IMR-90 (cell line): ENCODE data around the gene BAIAP2. TPM values are rescaled to one million over a fixed set of nuclear protein-coding genes. Genes with fewer than 3 reads are reported as not detected.
A peak's percentile ranks its signal among the peaks of the same experiment; 100 is the strongest.

Source experiments
- ATAC-seq: fragments of 200-7000 bp; cut with Tn5 transposase; 2 replicates; pipeline ENCODE4 v1.9.1; 2020; ENCODE audit warnings: low read depth, mild to moderate bottlenecking, moderate library complexity
- BruUV-seq: library from RNA; stranded (reverse); fragments of 400-500 nt; replicated peaks from 2 replicates; lab custom pipeline; 2021; lab: Mats Ljungman, UMichigan
- CTCF ChIA-PET: fragments of 300-600 bp; formaldehyde crosslinking; extraction: SDS; loops from one replicate; lab custom pipeline; 2021; ENCODE audit warnings: antibody characterized with exemption; lab: Yijun Ruan, JAX
- POLR2A ChIA-PET: fragments of 300-600 bp; sonication (Branson Sonifier 250); formaldehyde crosslinking; loops from one replicate; lab custom pipeline; 2022; ENCODE audit warnings: antibody characterized with exemption; ENCODE audit not compliant: unreplicated experiment; lab: Charles Lee
- DNase-seq: peaks from one replicate; pipeline ENCODE4 v3.0.0; 2013
- H2AFZ ChIP-seq: replicated peaks from 2 replicates; pipeline ENCODE3; 2013; ENCODE audit warnings: low read length, mild to moderate bottlenecking; ENCODE audit not compliant: poor library complexity
- H2AK5ac ChIP-seq: 2 replicates; pipeline ENCODE4 v1.6.1; 2013; ENCODE audit warnings: low read depth, low read length, inconsistent platforms
- H2AK9ac ChIP-seq: replicated peaks from 2 replicates; pipeline ENCODE3; 2013; ENCODE audit warnings: mild to moderate bottlenecking, low read depth, low read length, moderate library complexity; ENCODE audit not compliant: poor library complexity
- H2BK120ac ChIP-seq: 2 replicates; pipeline ENCODE4 v1.6.1; 2013; ENCODE audit warnings: low read depth, low read length, inconsistent platforms
- H2BK15ac ChIP-seq: 3 replicates; pipeline ENCODE4 v1.6.1; 2013; ENCODE audit warnings: low read depth, low read length, inconsistent platforms
- H2BK20ac ChIP-seq: 2 replicates; pipeline ENCODE4 v1.6.1; 2013; ENCODE audit warnings: low read depth, mild to moderate bottlenecking, inconsistent platforms, low read length, moderate library complexity
- H2BK5ac ChIP-seq: 2 replicates; pipeline ENCODE4 v1.6.1; 2013; ENCODE audit warnings: mild to moderate bottlenecking, low read depth, low read length, inconsistent platforms; ENCODE audit not compliant: poor library complexity, severe bottlenecking
- H3K14ac ChIP-seq: replicated peaks from 2 replicates; pipeline ENCODE4 v1.6.1; 2013; ENCODE audit warnings: low read depth, low read length, inconsistent platforms
- H3K18ac ChIP-seq: 2 replicates; pipeline ENCODE4 v1.6.1; 2013; ENCODE audit warnings: low read depth, low read length, control low read depth
- H3K23ac ChIP-seq: 2 replicates; pipeline ENCODE4 v1.6.1; 2013; ENCODE audit warnings: low read depth, low read length, inconsistent platforms
- H3K27ac ChIP-seq: 2 replicates; pipeline ENCODE4 v1.5.1; 2013; ENCODE audit warnings: mild to moderate bottlenecking, control low read depth, low read length; ENCODE audit not compliant: insufficient read depth
- H3K27me3 ChIP-seq: 2 replicates; pipeline ENCODE4 v1.6.1; 2013; ENCODE audit warnings: low read length; ENCODE audit not compliant: control insufficient read depth, insufficient read depth
- H3K36me3 ChIP-seq: 2 replicates; pipeline ENCODE4 v1.6.1; 2013; ENCODE audit warnings: low read length, mixed read lengths; ENCODE audit not compliant: control insufficient read depth, insufficient read depth
- H3K4ac ChIP-seq: 2 replicates; pipeline ENCODE4 v1.6.1; 2013; ENCODE audit warnings: low read depth, low read length, inconsistent platforms
- H3K4me1 ChIP-seq: 2 replicates; pipeline ENCODE4 v1.6.1; 2013; ENCODE audit warnings: low read length, mixed read lengths; ENCODE audit not compliant: control insufficient read depth, insufficient read depth
- H3K4me2 ChIP-seq: 2 replicates; pipeline ENCODE4 v1.6.1; 2013; ENCODE audit warnings: low read depth, mild to moderate bottlenecking, control low read depth, low read length, moderate library complexity
- H3K4me3 ChIP-seq: 2 replicates; pipeline ENCODE4 v1.5.1; 2013; ENCODE audit warnings: low read depth, mild to moderate bottlenecking, control low read depth, low read length, moderate library complexity; ENCODE audit not compliant: insufficient read depth
- H3K56ac ChIP-seq: 2 replicates; pipeline ENCODE4 v1.6.1; 2013; ENCODE audit warnings: low read length, inconsistent platforms; ENCODE audit not compliant: insufficient read depth; ENCODE audit errors: extremely low read depth
- H3K79me1 ChIP-seq, 2 experiments: 2 replicates each; pipeline ENCODE4 v1.6.1; 2013; ENCODE audit warnings: low read length in 2 of 2, inconsistent platforms in 1 of 2, low read depth in 1 of 2
- H3K9ac ChIP-seq: 2 replicates; pipeline ENCODE4 v1.6.1; 2013; ENCODE audit warnings: low read depth, low read length, control low read depth
- H3K9me1 ChIP-seq: 2 replicates; pipeline ENCODE4 v1.6.1; 2013; ENCODE audit warnings: low read length, inconsistent platforms; ENCODE audit not compliant: insufficient read depth
- H3K9me3 ChIP-seq: 2 replicates; pipeline ENCODE4 v1.6.1; 2013; ENCODE audit warnings: low read length; ENCODE audit not compliant: control insufficient read depth, insufficient read depth
- H4K20me1 ChIP-seq: 2 replicates; pipeline ENCODE4 v1.6.1; 2013; ENCODE audit warnings: low read length, inconsistent platforms; ENCODE audit not compliant: insufficient read depth
- H4K5ac ChIP-seq: 2 replicates; pipeline ENCODE4 v1.6.1; 2013; ENCODE audit warnings: mild to moderate bottlenecking, low read depth, low read length, control low read depth
- H4K8ac ChIP-seq, 2 experiments: 2 replicates each; pipeline ENCODE4 v1.6.1; 2013; ENCODE audit warnings: low read depth in 2 of 2, low read length in 2 of 2, control low read depth in 1 of 2, inconsistent platforms in 1 of 2
- H4K91ac ChIP-seq: 2 replicates; pipeline ENCODE4 v1.6.1; 2013; ENCODE audit warnings: low read depth, low read length, inconsistent platforms; ENCODE audit not compliant: insufficient read depth
- CEBPB ChIP-seq: IDR thresholded peaks from 2 replicates; pipeline ENCODE4 v1.6.1; 2012; ENCODE audit warnings: low read depth, low read length, improper control_type of control experiment
- CHD1 ChIP-seq: IDR thresholded peaks from 2 replicates; pipeline ENCODE4 v1.6.1; 2012; ENCODE audit warnings: low read depth, low read length, improper control_type of control experiment
- ELK1 ChIP-seq: fragments of 150-350 bp; IDR thresholded peaks from 2 replicates; pipeline ENCODE4 v1.6.1; 2016; ENCODE audit warnings: low read depth, mild to moderate bottlenecking, low read length, moderate library complexity, borderline replicate concordance
- FOS ChIP-seq: fragments of 150-350 bp; IDR thresholded peaks from 2 replicates; pipeline ENCODE4 v1.6.1; 2016; ENCODE audit warnings: low read depth, low read length
- MAFK ChIP-seq: IDR thresholded peaks from 2 replicates; pipeline ENCODE4 v1.6.1; 2012; ENCODE audit warnings: low read depth, low read length, improper control_type of control experiment
- MAZ ChIP-seq: IDR thresholded peaks from 2 replicates; pipeline ENCODE4 v1.6.1; 2012; ENCODE audit warnings: low read depth, mild to moderate bottlenecking, low read length, improper control_type of control experiment, moderate library complexity, borderline replicate concordance
- MXI1 ChIP-seq: IDR thresholded peaks from 2 replicates; pipeline ENCODE4 v1.6.1; 2012; ENCODE audit warnings: low read depth, mild to moderate bottlenecking, low read length, moderate library complexity, borderline replicate concordance
- NFE2L2 ChIP-seq: fragments of 150-350 bp; IDR thresholded peaks from 2 replicates; pipeline ENCODE4 v1.6.1; 2016; ENCODE audit warnings: low read depth, mild to moderate bottlenecking, low read length
- RAD21 ChIP-seq: IDR thresholded peaks from 2 replicates; pipeline ENCODE4 v1.6.1; 2012; ENCODE audit warnings: low read length, improper control_type of control experiment
- RCOR1 ChIP-seq: IDR thresholded peaks from 2 replicates; pipeline ENCODE4 v1.6.1; 2012; ENCODE audit warnings: mild to moderate bottlenecking, low read length, improper control_type of control experiment; ENCODE audit not compliant: insufficient replicate concordance
- RFX5 ChIP-seq: IDR thresholded peaks from 2 replicates; pipeline ENCODE4 v1.8.0; 2012; ENCODE audit warnings: low read depth, mild to moderate bottlenecking, low read length, moderate library complexity
- SMC3 ChIP-seq: fragments of 150-350 bp; IDR thresholded peaks from 2 replicates; pipeline ENCODE4 v1.6.1; 2016; ENCODE audit warnings: low read depth, mild to moderate bottlenecking, antibody characterized with exemption, low read length, moderate library complexity
- USF2 ChIP-seq: fragments of 150-350 bp; IDR thresholded peaks from 2 replicates; pipeline ENCODE4 v1.6.1; 2017; ENCODE audit warnings: mild to moderate bottlenecking, antibody characterized with exemption, low read length, low read depth
- WGBS, 2 experiments: methylation state at CpG; one replicate each; pipeline versions ENCODE4 v1.1.5 to v1.1.7; 2013; ENCODE audit warnings: missing lambda C conversion rate in 2 of 2; ENCODE audit not compliant: insufficient read length in 1 of 2; ENCODE audit errors: extremely low coverage in 2 of 2; 5-methylcytosine and 5-hydroxymethylcytosine counted together
- dilution Hi-C: fragments of 300-500 bp; cut with HindIII; formaldehyde crosslinking; loops from one replicate; pipeline ENCODE4 v1.14.3; 2018; ENCODE audit warnings: low sequenced_read_pairs; ENCODE audit not compliant: unreplicated experiment
- in situ Hi-C: fragments of 300-500 bp; cut with MboI; formaldehyde crosslinking; loops from 3 replicates; pipeline ENCODE4 v1.14.3; 2019; ENCODE audit warnings: low sequenced_read_pairs, inconsistent platforms, mixed read lengths
- intact Hi-C: fragments of 100-400 bp; cut with micrococcal nuclease; formaldehyde crosslinking; loops from 2 replicates; pipeline ENCODE4 v1.10.0; 2022
- polyA plus RNA-seq, 3 experiments: library from polyadenylated mRNA; depleted of rRNA; stranded (reverse); fragments of >200 nt; gene quantifications; 2 replicates each; pipeline ENCODE4 v1.2.3, GENCODE V29; 2012; ENCODE audit warnings: low replicate concordance in 1 of 3
- total RNA-seq: library from RNA; depleted of rRNA; stranded (reverse); fragments of >200 nt; gene quantifications from 2 replicates; pipeline ENCODE4 v1.2.3, GENCODE V29; 2012
- TF ChIP-seq, protein P1 (sequence below): conservative IDR thresholded peaks from 2 replicates; pipeline ENCODE4 v1.5.1; 2012; ENCODE audit warnings: mild to moderate bottlenecking, low read depth, low read length, improper control_type of control experiment

BAIAP2 gene
- total and polyA plus RNA-seq, 2 of the 4 experiments (the other 2 are of a cell fraction): 18.3 to 32.6 TPM

DNA sequence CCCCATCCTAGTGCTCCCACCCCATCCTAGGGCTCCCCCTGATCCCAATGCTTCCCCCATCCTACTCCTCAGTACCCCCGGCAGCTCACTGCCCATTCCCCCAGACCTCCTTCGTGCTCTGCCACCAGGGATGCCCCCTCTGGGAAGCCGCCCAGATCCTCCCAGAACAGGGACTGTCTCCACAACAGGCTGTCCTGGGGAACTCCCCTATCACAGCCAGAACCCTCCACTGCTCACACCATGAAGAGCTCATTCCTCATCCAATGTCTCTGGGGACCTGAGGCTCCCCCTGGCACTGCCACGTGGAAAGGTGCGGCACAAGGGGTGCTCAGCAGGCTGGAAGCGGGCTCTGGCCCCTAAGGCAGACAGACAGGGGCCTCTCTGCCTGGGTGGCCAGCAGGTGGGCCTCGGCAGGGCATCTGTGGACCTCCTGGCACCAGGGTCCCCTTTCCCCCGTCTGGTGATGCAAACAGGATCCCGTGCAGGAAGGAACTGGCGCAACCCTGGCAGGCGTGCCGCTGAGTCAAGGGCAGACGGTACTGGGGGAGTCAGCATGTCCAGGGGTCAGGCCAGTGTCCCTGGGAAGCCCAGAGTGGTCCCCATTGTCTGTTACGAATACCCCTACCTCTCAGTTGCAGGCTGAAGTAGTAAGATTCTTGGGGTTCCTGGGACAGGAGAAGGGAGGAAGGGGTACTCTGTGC lies 115.6 kb downstream of the BAIAP2 start:
- Histone ChIP-seq H3K4me3 (no peak overlapping the region), H2BK5ac (no peak overlapping the region), H3K4ac (no peak overlapping the region), H3K18ac (no peak overlapping the region), H3K23ac (no peak overlapping the region), H4K91ac (no peak overlapping the region), H2AK5ac (no peak overlapping the region), H3K27ac (no peak overlapping the region), H3K9me1 (no peaks in the 10 kb centered on the region), H3K14ac (no peak overlapping the region), H2BK120ac (no peak overlapping the region), H3K27me3 (peaks cover 31% of the 10 kb centered on the region), H3K9me3 (no peaks in the 10 kb centered on the region), H3K56ac (no peak overlapping the region), H4K5ac (no peak overlapping the region), H3K4me1 (no peaks in the 10 kb centered on the region), H2BK15ac (no peak overlapping the region), H4K20me1 (no peaks in the 10 kb centered on the region), H4K8ac (no peak overlapping the region), H2BK20ac (no peak overlapping the region), H3K36me3 (no peaks in the 10 kb centered on the region), H3K4me2 (no peak overlapping the region), H3K79me1 (no peaks in the 10 kb centered on the region), H2AFZ (no peak overlapping the region), H2AK9ac (peak overlapping the region; percentile 42), H3K9ac (no peak overlapping the region)
- intact Hi-C loops (no loop called here), in situ Hi-C loops (no loop called here), dilution Hi-C loops (no loop called here)
- ChIA-PET POLR2A (no interaction called here), CTCF (no interaction called here)
- no TSS peak for BruUV-seq
- no peak for DNase-seq
- WGBS, 2 experiments: 53% methylated on average over 4 of the region's 14 CpGs; no CpG with 5 or more reads in 1 of the 2 experiments
- no peak for ATAC-seq
- TF ChIP-seq CHD1 (no peak), MAFK (no peak), SMC3 (no peak), RFX5 (no peak), NFE2L2 (no peak), RCOR1 (no peak), FOS (no peak), MXI1 (no peak), ELK1 (no peak), CEBPB (no peak), RAD21 (no peak), MAZ (no peak), USF2 (no peak)
- TF ChIP-seq, protein P1, sequence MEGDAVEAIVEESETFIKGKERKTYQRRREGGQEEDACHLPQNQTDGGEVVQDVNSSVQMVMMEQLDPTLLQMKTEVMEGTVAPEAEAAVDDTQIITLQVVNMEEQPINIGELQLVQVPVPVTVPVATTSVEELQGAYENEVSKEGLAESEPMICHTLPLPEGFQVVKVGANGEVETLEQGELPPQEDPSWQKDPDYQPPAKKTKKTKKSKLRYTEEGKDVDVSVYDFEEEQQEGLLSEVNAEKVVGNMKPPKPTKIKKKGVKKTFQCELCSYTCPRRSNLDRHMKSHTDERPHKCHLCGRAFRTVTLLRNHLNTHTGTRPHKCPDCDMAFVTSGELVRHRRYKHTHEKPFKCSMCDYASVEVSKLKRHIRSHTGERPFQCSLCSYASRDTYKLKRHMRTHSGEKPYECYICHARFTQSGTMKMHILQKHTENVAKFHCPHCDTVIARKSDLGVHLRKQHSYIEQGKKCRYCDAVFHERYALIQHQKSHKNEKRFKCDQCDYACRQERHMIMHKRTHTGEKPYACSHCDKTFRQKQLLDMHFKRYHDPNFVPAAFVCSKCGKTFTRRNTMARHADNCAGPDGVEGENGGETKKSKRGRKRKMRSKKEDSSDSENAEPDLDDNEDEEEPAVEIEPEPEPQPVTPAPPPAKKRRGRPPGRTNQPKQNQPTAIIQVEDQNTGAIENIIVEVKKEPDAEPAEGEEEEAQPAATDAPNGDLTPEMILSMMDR: no peak
